DOHH2 (cell line): ENCODE measurements around the gene ITGA1.

ENCODE experiments used
- H3F3A ChIP-seq: fragments of 200-600 bp; sonication (generic), shearing (Covaris generic); 2 replicates; pipeline ENCODE4 v1.6.0; 2016; ENCODE audit warnings: antibody characterized with exemption, mild to moderate bottlenecking; ENCODE audit not compliant: control insufficient read depth, insufficient read depth
- H3K27ac ChIP-seq: fragments of 200-600 bp; sonication (generic); 2 replicates; pipeline ENCODE4 v1.5.1; 2014; ENCODE audit warnings: low read depth, mild to moderate bottlenecking, low read length, moderate library complexity
- H3K27me3 ChIP-seq: fragments of 200-600 bp; sonication (generic); 2 replicates; pipeline ENCODE4 v1.6.1; 2014; ENCODE audit warnings: mild to moderate bottlenecking, low read length, mixed read lengths; ENCODE audit not compliant: control insufficient read depth
- H3K36me3 ChIP-seq: fragments of 200-600 bp; sonication (generic); 2 replicates; pipeline ENCODE4 v1.6.1; 2014; ENCODE audit warnings: mild to moderate bottlenecking, low read length, moderate library complexity, mixed read lengths; ENCODE audit not compliant: control insufficient read depth
- H3K4me1 ChIP-seq: fragments of 200-600 bp; sonication (generic); 2 replicates; pipeline ENCODE4 v1.6.1; 2014; ENCODE audit warnings: mild to moderate bottlenecking, low read length, mixed read lengths; ENCODE audit not compliant: control insufficient read depth
- H3K4me2 ChIP-seq: fragments of 200-600 bp; sonication (generic); 2 replicates; pipeline ENCODE4 v1.6.0; 2014; ENCODE audit warnings: mild to moderate bottlenecking, low read length, moderate library complexity
- H3K4me3 ChIP-seq: fragments of 200-600 bp; sonication (generic); 2 replicates; pipeline ENCODE4 v1.5.1; 2014; ENCODE audit warnings: mild to moderate bottlenecking, low read length, mixed read lengths
- H3K79me2 ChIP-seq: fragments of 200-600 bp; sonication (generic); 2 replicates; pipeline ENCODE4 v1.6.1; 2014; ENCODE audit warnings: mild to moderate bottlenecking, low read length, mixed read lengths; ENCODE audit not compliant: control insufficient read depth
- H3K9me2 ChIP-seq: fragments of 200-600 bp; sonication (generic); replicated peaks from 2 replicates; pipeline ENCODE4 v1.6.1; 2014; ENCODE audit warnings: mild to moderate bottlenecking, low read length, mixed read lengths; ENCODE audit not compliant: control insufficient read depth
- H3K9me3 ChIP-seq: fragments of 200-600 bp; sonication (generic); 2 replicates; pipeline ENCODE4 v1.6.1; 2014; ENCODE audit warnings: antibody characterized with exemption, low read length, mixed read lengths; ENCODE audit not compliant: control insufficient read depth, insufficient read depth
- H4K20me1 ChIP-seq: fragments of 200-600 bp; sonication (generic); 2 replicates; pipeline ENCODE4 v1.6.0; 2014; ENCODE audit warnings: low read depth, mild to moderate bottlenecking, antibody characterized with exemption, low read length, moderate library complexity; ENCODE audit not compliant: control insufficient read depth, insufficient read depth
- EZH2phosphoT487 ChIP-seq: fragments of 200-600 bp; sonication (generic); IDR thresholded peaks from 2 replicates; pipeline ENCODE4 v1.6.1; 2017; ENCODE audit warnings: borderline replicate concordance, mild to moderate bottlenecking, antibody characterized with exemption, low read length, moderate library complexity, mixed read lengths
- TF ChIP-seq, protein P1 (sequence below): fragments of 200-600 bp; sonication (generic); IDR thresholded peaks from one replicate; pipeline ENCODE4 v1.5.1; 2014; ENCODE audit warnings: antibody characterized with exemption, mild to moderate bottlenecking, low read depth, low read length; ENCODE audit not compliant: poor library complexity, severe bottlenecking

The ITGA1 gene

DNA sequence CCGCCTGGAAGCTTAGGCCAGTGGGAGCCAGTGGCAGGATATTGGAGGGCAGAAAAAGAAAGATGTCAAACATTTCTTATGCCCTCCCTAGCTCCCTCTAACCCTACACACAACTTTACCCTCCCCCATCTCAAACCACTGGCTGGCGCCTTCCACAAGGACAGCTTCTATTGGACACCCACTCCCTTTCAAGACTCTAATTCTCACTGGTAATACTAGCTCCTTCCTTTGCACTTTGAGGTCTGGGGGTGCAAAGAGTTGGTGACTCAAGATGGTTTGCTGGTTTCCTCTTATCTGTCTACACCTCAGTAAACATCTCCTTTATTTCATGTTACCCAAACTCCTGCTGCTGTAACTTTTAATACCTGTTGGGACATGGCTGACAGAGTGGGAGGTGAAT is 11.6 kb upstream of the ITGA1 start:
- no peaks in the 10 kb centered on the region for H3F3A ChIP-seq
- no peak overlapping the region for H3K27ac ChIP-seq
- no peak for TF ChIP-seq EZH2phosphoT487
- TF ChIP-seq, protein P1, sequence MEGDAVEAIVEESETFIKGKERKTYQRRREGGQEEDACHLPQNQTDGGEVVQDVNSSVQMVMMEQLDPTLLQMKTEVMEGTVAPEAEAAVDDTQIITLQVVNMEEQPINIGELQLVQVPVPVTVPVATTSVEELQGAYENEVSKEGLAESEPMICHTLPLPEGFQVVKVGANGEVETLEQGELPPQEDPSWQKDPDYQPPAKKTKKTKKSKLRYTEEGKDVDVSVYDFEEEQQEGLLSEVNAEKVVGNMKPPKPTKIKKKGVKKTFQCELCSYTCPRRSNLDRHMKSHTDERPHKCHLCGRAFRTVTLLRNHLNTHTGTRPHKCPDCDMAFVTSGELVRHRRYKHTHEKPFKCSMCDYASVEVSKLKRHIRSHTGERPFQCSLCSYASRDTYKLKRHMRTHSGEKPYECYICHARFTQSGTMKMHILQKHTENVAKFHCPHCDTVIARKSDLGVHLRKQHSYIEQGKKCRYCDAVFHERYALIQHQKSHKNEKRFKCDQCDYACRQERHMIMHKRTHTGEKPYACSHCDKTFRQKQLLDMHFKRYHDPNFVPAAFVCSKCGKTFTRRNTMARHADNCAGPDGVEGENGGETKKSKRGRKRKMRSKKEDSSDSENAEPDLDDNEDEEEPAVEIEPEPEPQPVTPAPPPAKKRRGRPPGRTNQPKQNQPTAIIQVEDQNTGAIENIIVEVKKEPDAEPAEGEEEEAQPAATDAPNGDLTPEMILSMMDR = no peak
- H3K4me2 ChIP-seq = no peak overlapping the region
- no peaks in the 10 kb centered on the region for H3K79me2 ChIP-seq
- no peaks in the 10 kb centered on the region for H4K20me1 ChIP-seq
- H3K27me3 ChIP-seq = 0 out of 2 replicates have a peak, but pooled peaks cover 5% of the 10 kb centered on the region
- H3K9me2 ChIP-seq = no peaks in the 10 kb centered on the region
- H3K36me3 ChIP-seq = no peaks in the 10 kb centered on the region
- H3K9me3 ChIP-seq = no peaks in the 10 kb centered on the region
- no peak overlapping the region for H3K4me3 ChIP-seq
- no peaks in the 10 kb centered on the region for H3K4me1 ChIP-seq

GRCh38 chr5:52777186-52777585 is 10.5 kb upstream of the ITGA1 start:
- TF ChIP-seq EZH2phosphoT487 = no peak
- TF ChIP-seq, protein P1 = no peak
- Histone ChIP-seq H3F3A (no peaks in the 10 kb centered on the region), H3K9me2 (no peaks in the 10 kb centered on the region), H3K36me3 (no peaks in the 10 kb centered on the region), H3K4me3 (no peak overlapping the region), H4K20me1 (no peaks in the 10 kb centered on the region), H3K27ac (no peak overlapping the region), H3K79me2 (no peaks in the 10 kb centered on the region), H3K27me3 (0 out of 2 replicates have a peak, but pooled peaks cover 5% of the 10 kb centered on the region), H3K4me1 (no peaks in the 10 kb centered on the region), H3K4me2 (no peak overlapping the region), H3K9me3 (no peaks in the 10 kb centered on the region)

DNA sequence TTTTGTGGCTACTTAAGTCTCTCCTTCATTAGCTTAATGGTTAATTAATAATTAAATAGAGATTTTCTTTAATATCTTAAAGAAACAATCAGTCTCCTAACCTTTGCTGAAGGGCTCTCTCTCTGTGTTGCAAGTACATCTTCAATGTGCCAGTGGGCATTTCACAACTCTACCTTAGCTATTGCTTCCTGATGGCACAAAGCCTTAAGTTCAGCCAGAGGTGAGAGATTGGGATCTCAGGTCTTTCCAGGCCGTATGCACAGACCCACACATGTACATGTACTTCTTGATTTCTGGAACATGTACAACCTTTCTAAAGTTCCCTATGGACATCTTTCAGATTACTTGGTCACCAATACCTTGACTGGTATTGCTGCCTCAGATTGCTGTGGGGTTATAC is 8.9 kb upstream of the ITGA1 start:
- Histone ChIP-seq H3K9me2 (no peaks in the 10 kb centered on the region), H3K27me3 (no peaks in the 10 kb centered on the region), H3K9me3 (no peaks in the 10 kb centered on the region), H3K27ac (no peak overlapping the region), H3K36me3 (no peaks in the 10 kb centered on the region), H4K20me1 (no peaks in the 10 kb centered on the region), H3K4me2 (no peak overlapping the region), H3K79me2 (no peaks in the 10 kb centered on the region), H3K4me3 (no peak overlapping the region), H3F3A (no peaks in the 10 kb centered on the region), H3K4me1 (no peaks in the 10 kb centered on the region)
- TF ChIP-seq EZH2phosphoT487 = no peak
- TF ChIP-seq, protein P1 = no peak

- Histone ChIP-seq H3K4me2 (no peak overlapping the region), H3K9me2 (no peaks in the 10 kb centered on the region), H3F3A (no peaks in the 10 kb centered on the region), H3K9me3 (no peaks in the 10 kb centered on the region), H3K4me1 (no peaks in the 10 kb centered on the region), H3K27ac (no peak overlapping the region), H3K4me3 (no peak overlapping the region), H3K27me3 (no peaks in the 10 kb centered on the region), H4K20me1 (no peaks in the 10 kb centered on the region), H3K36me3 (no peaks in the 10 kb centered on the region), H3K79me2 (no peaks in the 10 kb centered on the region)
- TF ChIP-seq, protein P1 = no peak
- no peak for TF ChIP-seq EZH2phosphoT487
Observed at GRCh38 chr5:52779213-52779612, 8.5 kb upstream of the ITGA1 start.
